Measurements from ENCODE around the gene EEFSEC.

- TF ChIP-seq POLR2A (IDR thresholded peaks at IDR 0.05; ENCODE audit: low read depth, low read length) (no peak), POLR2AphosphoS5 (IDR thresholded peaks at IDR 0.05; ENCODE audit: low read depth, low read length) (no peak), TAF1 (IDR thresholded peaks at IDR 0.05; ENCODE audit: borderline replicate concordance, low read depth, low read length) (no peak)
These were observed 86.0 kb downstream of the EEFSEC start for GRCh38 chr3:128239304-128239703.

Measured in GM12892 (cell line).